D721Med (cell line): Measurements from ENCODE around the gene SDC1.

Experiments
- DNase-seq: peaks from one replicate; pipeline ENCODE4 v3.0.0; 2011; ENCODE audit warnings: low spot score; ENCODE audit not compliant: insufficient read length
- FAIRE-seq: peaks from 2 replicates; lab custom pipeline; 2011; peaks lifted over from hg19 to GRCh38; lab: Jason Lieb, UNC
- TF ChIP-seq, protein P1 (sequence below): IDR thresholded peaks from 2 replicates; pipeline ENCODE4 v1.5.1; 2012; ENCODE audit warnings: mild to moderate bottlenecking, control low read depth; ENCODE audit not compliant: insufficient read depth; ENCODE audit errors: missing control alignments

SDC1 gene

DNA sequence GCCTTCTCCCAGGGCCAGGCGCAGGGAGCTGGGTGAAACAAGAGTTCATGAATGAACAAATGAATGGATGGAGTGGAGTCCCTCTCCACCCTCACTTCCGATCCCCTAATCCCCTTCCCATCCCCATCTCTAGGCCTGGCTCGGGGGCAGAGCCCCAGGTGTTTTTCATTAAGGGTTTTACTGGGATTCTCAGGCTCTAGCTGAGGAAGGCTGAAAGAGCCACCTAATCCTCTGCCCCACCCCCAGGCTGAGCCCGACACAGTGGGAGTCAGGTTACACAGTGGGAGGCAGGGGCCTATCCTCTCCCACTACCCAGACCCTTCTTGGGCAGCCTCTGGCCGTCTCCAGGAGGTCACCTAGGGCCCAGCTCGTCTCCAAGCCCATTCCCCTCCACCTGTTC is 36.1 kb downstream of the SDC1 start:
- DNase-seq: peak; percentile 66
- FAIRE-seq: no peak
- TF ChIP-seq, protein P1, sequence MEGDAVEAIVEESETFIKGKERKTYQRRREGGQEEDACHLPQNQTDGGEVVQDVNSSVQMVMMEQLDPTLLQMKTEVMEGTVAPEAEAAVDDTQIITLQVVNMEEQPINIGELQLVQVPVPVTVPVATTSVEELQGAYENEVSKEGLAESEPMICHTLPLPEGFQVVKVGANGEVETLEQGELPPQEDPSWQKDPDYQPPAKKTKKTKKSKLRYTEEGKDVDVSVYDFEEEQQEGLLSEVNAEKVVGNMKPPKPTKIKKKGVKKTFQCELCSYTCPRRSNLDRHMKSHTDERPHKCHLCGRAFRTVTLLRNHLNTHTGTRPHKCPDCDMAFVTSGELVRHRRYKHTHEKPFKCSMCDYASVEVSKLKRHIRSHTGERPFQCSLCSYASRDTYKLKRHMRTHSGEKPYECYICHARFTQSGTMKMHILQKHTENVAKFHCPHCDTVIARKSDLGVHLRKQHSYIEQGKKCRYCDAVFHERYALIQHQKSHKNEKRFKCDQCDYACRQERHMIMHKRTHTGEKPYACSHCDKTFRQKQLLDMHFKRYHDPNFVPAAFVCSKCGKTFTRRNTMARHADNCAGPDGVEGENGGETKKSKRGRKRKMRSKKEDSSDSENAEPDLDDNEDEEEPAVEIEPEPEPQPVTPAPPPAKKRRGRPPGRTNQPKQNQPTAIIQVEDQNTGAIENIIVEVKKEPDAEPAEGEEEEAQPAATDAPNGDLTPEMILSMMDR: no peak

DNA sequence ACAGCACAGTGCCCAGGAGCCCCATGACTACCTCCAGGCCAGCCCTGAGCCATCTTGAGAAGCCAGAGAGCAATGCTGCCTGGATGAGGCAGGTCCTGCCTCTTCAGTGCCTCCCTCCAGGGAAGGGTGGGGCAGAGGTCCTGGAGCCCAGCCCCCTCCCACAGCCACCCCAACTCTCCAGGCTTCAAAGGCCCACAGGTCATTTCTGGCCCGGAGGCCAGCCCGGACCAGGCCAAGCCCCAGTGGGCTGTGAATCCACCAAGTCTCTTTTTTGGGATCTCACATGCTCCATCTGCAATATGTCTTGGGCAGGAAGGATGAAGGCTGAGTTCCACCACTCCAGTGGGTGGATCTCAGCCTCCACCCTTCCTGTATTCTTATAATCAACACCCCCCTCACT is 36.7 kb downstream of the SDC1 start:
- DNase-seq (no peak), FAIRE-seq (no peak)
- TF ChIP-seq, protein P1: no peak

DNA sequence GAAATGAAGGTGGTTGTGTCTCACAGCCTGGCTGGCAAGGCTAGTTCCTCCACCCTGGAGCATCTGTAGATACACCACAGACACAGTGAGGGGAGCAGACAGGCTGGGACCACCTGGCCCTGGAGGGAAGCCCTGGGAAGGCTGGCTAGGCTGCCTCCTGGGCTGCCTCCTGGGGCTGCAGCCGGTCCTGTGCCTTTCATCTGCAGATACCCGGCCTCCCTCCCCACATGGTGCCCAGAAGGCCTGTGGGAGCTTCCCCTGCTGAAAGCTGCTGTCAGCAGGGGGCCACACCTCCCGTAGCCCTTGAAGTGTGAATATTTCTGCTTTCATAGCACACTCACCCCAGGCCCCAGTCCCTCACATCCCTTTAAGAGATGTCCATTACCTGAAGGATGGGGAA is 37.6 kb downstream of the SDC1 start:
- TF ChIP-seq, protein P1: no peak
- FAIRE-seq (no peak), DNase-seq (no peak)

DNA sequence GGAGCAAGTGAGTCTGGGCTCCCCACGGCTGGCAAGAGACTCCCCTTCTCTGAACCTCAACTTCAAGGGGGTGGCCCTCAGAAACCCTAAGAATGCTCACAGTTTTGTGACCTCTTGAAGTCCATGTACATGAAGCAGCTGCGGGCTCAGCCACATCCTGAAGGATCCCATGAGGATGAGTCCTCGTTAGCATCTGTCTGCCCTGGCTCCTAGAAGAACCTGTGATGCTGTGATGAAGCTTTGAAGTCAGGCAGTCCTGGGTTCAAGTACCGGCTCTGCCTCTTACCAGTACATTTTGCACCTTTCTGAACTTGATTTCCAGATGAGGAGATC is 38.1 kb downstream of the SDC1 start:
- no peak for DNase-seq
- FAIRE-seq: no peak
- TF ChIP-seq, protein P1: no peak

DNA sequence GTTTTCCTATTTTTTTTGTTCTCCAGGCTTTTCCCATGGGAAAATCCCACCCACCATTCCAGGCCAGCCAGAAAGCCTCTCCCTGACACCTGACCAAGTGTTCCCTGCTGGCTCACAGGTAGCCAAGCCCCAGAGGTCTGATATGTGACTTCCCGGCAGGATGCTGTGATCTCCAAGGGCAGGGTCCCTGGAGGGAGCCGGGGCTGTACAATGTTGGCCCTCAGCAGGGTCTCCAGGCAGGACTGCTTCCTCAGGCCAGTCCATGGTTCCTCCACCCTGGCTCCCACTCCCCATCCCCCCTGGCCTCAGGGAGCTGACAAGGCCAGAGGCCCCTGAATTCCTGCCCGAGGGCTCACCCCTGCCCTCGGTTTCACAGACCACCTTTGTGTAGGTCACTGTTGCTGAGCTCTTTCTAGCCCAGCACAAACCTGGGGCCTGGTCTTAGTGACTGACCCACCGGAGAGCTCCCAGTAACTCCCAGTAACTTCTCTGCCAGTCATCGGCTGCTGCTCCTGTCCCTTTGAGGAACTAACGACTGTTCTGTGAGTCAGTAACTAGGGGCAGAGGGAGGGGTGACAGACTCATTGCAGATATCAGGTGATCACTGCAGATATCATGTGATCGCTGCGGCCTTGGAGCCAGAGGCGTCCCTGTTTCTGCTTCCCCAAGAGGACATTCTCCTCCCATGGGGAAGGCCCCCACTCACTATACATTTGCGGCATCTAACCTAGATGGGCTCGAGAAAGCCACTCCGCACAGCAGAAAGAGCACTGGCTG is 38.7 kb downstream of the SDC1 start:
- TF ChIP-seq, protein P1: no peak
- DNase-seq: no peak
- no peak for FAIRE-seq

DNA sequence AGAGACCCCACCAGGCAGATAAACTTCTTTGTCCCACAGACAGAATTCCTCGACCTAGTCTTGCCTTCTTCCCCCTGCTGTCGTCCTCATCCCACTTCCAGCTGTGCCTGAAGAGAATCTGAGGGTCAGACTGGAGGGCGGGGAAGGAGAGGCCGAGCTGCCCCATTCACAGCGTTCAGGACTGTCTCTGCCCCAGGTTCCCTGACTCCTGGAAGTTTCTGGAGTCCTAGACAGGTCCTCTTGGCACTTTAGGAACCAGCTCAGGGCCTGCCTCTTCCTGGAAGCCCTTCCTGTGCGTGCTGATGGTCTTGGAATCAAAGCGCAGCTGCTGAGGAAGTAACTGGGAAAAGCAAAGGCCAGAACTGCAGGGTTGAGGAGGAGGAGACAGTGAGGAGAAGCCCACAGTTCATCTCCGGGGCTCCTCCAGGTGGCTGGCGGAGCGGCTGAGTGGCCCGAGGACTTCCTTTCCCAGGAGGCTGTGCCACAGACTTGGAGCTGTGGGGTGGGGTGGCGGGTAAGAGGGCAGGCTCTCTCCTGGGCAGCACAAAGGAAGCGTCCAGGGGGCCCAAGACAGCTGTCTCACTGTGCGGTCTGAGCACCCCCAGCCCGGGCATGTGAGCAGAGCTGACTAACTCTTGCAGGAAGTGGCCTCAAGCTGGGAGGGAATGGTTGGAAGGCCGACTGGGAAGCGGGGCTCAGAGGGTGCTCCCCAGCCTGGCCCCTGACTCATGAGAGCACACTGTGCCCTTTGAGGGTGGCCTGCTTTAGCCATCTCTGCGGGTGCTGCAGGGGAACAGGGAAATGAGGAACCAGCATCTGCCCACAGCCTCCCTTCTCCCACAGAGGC is 39.5 kb downstream of the SDC1 start:
- FAIRE-seq: no peak
- TF ChIP-seq, protein P1: no peak
- DNase-seq: no peak
